A172 (cell line): ENCODE measurements around the gene ABCB8. TPM values are rescaled to one million over a fixed set of nuclear protein-coding genes. Genes with fewer than 3 reads are reported as not detected.
A peak's percentile ranks its signal among the peaks of the same experiment; 100 is the strongest.

Experiments used
- DNase-seq: peaks from one replicate; pipeline ENCODE4 v3.0.0-alpha.2; 2015; ENCODE audit warnings: low spot score
- total RNA-seq: library from RNA; depleted of rRNA; stranded (reverse); fragments of >200 nt; shearing (Covaris generic); gene quantifications from 2 replicates; pipeline ENCODE4 v1.2.3, GENCODE V29; 2014

ABCB8 gene
- total RNA-seq, 1 experiment from 2014 or later = 40.2 TPM

- DNase-seq = no peak
These were observed 29.3 kb downstream of the ABCB8 start, which contains the start of gene CDK5 for GRCh38 chr7:151057506-151057988. CDK5 (minus strand) TSS chr7:151057897; CDS start chr7:151057848, 49 bp downstream.

GRCh38 chr7:151057989-151058780 lies 29.9 kb downstream of the ABCB8 start:
- peak; percentile 98 for DNase-seq

DNA sequence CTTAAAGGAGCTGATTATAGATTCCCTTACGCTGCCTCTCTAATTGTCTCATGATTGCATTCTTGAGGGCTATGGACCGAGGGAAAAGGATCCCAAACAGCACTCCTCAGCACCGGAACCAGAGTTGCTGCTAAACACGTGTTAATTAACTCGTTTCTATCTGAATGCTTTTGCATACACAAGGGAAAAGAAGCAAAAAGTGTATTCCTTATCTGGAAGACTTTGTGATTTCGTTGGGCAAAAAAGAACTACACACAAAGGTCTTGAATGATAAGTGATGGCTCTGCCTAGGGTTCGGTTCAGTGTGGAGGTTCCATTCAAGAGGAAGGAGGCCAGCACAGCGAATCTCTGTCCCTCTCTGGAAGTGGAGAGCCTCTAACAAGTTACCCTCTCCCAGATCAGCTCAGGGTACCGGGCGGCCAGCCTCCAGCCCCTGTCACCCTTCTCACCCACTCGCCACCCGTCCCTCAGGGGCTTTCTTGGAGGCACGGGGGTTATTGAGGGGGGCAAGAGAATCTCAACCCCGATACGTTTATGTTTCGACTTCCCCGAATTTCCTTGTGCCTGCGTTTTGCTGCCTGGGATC lies 30.6 kb downstream of the ABCB8 start:
- no peak for DNase-seq

DNA sequence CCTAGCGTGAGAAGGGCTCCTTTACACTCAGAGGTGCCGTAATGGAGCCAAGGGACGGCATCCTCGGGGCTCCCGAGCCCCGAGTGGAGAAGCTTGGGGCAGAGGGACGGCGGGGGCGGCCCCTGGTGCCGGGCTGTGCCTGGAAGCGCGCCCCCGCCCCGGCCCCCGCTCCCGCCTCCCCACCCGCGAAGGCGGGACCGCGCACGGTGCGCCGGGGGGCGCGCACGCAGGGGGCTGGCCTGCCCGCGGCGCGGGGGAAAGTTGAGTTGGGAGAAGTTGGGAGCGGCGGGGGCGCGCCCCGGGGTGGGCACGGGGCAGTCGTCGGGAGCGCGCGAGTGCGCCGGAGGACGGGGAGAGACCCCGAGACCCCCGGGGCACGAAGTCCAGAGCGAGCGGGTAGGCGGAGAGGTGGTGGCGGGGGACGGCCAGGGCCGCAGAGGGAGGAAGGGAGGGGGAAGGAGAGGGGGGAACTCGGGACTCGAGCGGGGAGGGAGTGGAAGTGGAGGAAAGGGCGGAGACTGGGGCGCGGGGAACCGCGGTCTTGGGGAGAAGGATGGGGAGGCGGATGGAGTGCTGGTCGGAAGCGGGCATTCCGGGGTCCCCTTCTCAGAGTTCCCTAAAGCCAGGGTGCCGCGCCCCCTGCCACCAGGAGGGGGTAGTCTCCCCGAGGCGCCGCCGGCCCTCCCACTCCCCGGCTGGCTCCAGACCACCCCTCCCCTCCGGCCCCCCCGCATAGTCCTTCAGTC lies 31.3 kb downstream of the ABCB8 start, which contains the start of gene SLC4A2:
Gene SLC4A2 (plus strand): TSS at position 223 of the 746 bp plus-strand sequence. CDS start 2,399 bp downstream, outside the sequence.
- DNase-seq = peak; percentile 66

GRCh38 chr7:151060113-151060415 lies 31.8 kb downstream of the ABCB8 start:
- no peak for DNase-seq

DNA sequence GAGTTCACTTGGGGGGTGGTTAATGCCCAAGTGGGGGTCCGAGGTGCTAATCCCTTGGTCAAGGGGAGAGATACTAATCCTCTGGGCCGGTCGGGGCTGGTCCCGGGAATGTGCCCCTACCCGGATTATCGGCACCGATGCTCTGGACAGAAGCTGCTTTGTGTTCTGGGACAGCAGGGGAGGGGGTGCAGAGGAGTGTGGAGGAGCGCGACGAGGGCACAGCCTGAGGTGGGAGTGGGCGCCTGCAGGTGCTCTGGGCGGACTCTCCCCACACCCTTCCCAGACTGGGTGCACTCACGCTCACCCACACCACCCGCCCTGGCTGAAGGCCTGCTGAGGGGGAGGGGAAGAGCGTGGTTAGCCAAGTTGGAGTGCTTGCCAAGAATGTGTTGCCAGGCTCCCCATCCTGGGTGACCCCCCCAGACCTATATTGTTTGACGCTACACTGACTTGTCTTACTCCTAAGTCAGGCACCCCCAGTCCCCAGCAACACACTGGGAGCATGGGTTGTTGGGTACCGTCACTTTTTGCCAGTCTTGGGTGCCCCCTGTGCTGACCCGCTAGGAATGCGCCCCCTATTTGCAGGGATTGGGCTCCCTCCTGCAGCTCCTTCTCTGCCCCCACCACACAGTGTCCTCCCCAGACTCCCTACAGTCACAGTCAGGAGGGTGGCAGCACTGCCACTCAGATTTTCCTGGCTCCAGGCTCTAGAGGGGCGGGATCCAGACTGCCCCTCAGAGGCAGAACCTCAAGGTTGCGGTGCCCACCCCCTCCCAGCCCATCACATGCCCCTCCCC lies 32.4 kb downstream of the ABCB8 start:
- peak; percentile 82 for DNase-seq

DNA sequence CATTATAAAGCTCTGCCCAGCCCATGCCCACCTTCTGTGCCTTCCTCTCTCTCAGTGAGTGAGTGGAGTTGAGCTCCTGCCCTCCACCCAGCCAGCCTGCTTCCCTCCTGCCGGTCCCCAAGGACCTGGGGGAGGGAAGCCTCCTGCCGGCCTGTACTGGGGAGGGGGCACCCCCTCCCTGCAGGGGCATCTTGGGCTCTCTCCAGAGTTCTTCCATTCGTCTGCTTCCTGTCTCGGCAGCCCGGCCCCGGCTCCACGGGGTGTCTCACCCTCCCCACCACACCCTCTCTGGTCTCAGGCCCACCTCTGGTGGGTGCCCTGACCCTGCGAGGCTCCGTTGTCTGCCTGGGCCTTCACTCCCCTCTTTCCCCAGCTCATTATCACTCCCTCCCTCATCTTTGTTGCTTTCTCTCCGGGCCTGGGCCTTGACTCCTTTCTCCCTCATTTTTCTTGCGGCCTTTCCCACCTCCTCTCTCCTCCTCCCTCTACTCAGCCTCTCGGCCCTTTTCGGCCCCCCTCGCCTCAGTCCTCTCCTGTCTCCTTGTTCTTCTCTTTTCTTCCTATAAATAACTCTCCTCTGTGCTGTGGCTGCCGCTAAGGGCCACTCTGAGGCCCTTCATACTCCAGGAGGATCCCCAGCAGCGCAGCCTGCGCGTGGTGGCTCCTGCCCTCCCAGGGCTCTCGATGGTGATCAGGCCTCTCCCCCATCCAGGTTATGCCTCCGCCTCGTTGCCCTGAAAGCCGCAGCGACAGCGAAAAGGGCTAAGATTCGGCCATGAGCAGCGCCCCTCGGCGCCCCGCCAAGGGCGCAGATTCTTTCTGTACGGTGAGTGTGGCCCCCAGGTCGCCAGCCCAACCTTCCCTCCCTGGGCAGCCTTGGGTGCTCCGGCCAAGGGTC lies 33.2 kb downstream of the ABCB8 start:
- DNase-seq = no peak

GRCh38 chr7:151062111-151062398 lies 33.8 kb downstream of the ABCB8 start:
- DNase-seq = no peak

DNA sequence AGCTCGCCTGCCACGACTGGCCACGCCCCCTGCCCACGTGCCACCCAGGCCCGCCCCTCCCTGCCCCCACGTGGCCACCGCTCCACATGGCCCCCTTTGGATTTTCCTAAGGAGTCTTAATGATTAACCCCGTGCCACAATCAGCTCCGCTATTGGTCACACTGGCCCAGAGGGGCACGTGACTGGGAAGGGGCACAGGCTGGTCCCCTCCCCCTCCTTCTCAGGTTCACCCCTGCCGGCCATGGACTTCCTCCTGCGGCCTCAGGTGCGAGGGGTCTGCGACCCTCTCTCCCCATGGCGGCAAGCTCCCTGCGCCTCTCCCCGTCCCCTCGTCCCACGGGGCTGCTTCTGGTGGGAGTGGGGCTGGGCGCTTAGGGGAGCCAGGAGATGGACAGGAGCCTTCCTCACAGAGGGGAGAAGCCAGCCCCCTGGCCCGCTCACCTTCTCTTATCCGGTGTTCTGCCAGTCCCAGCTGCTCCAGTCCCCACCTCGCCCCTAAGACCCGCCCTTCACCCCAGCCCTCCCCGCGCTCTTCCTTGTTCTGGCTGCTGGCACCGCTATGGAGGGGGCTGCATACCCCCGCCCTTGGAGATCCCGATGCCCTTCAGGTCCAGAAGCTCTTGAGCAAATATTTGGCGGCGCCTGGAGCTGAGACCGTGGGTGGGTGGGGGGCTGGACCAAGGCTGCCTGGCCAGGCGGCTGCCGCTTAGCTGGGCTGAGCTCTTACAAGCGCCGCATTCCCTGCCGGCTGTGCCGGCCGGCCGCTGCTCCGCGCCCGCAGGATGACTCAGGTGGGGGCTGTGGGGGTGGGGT lies 34.4 kb downstream of the ABCB8 start:
- peak; percentile 49 for DNase-seq

DNA sequence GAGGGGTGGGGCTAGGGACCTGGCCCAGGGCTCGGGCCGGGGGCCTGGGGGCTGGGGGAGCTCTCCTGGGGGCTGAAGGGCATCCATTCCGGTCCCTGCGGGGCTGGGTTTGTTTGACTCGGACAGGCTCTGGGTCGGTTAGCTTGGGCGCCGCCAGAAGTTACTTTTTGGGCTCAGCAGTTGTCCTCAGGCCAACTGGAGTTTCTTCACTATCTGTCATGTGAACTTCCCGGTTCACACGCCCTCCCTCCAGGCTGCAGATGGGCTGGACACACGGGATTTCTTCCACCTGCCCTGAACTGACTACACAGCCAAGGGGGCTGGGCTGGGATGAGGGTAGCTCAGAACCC lies 34.9 kb downstream of the ABCB8 start:
- peak; percentile 62 for DNase-seq

DNA sequence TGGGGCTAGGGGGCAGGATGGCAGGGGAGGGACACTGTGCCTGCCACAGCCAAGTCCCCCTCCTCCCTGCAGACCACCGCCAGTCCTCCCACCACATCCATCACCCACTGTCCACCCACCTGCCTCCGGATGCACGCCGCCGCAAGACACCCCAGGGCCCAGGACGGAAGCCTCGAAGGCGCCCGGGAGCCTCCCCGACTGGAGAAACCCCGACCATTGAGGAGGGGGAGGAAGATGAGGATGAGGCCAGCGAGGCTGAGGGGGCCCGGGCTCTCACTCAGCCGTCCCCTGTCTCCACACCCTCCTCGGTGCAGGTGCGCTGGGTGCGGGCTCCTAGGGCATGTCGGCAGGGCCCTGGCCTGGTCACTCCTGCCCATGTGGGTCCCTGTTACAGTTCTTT lies 36.2 kb downstream of the ABCB8 start:
- no peak for DNase-seq

DNA sequence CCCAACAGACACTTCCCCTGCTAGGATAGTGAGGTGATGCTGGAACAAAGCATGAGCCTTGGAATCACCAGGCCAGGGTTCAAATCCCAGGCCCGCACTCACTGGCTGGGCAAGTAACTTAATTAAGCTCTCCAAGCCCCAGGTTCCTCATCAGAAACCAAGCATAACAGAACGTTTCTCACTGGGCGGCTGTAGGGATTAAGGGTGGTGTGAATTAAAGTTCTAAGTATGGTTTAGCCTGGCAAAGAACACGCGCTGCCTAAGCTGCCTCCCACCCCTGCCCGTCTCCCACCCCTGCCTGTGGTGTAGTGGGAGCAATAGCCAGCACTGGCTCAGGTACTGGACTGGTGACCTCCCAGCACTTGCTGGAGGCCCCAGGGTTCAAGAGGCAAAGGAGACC lies 36.7 kb downstream of the ABCB8 start:
- DNase-seq = no peak

DNA sequence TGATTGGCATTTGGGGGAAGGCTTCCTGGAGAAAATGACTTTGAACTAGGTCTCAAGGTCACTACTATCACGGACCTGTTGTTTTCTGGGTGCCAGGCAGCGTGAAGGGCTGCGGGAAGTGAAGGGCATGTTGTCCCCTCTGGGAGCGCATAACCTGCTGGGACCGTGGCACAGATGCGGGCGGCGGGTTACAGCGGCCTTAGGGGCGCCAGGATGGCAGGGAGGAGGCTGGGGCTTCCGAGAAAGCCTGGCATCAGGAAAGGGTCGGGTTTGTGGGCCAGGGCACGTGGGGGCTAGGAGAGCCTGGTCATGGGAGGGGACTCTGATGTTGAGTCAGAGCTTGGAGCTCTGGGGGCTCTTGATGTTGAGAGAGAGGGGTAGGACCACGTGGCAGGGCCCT lies 37.3 kb downstream of the ABCB8 start:
- no peak for DNase-seq

DNA sequence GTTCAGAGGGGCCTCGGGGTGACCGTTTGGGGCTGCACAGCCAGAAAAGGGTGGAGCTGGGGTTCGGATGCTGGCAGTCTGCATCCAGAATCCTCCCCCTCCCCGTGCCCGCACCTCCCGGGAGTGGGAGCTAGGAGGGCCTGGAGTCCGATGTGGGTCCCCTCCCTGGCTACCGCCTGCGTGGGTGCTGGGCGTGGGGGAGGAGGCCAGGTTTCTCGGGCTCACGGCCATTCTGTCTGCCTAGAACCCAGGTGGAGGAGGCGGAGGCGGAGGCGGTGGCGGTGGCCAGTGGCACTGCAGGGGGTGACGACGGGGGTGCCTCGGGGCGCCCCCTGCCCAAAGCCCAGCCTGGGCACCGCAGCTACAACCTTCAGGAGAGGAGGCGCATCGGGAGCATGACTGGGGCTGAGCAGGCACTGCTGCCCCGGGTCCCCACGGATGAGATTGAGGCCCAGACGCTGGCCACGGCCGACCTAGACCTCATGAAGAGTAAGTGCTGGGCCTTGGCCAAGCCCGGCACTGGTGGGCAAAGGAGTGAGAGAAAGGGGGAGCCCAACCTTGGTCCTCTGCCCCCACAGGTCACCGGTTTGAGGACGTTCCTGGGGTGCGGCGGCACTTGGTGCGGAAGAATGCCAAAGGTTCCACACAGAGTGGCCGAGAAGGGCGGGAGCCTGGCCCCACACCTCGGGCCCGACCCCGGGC lies 38.2 kb downstream of the ABCB8 start:
- no peak for DNase-seq

DNA sequence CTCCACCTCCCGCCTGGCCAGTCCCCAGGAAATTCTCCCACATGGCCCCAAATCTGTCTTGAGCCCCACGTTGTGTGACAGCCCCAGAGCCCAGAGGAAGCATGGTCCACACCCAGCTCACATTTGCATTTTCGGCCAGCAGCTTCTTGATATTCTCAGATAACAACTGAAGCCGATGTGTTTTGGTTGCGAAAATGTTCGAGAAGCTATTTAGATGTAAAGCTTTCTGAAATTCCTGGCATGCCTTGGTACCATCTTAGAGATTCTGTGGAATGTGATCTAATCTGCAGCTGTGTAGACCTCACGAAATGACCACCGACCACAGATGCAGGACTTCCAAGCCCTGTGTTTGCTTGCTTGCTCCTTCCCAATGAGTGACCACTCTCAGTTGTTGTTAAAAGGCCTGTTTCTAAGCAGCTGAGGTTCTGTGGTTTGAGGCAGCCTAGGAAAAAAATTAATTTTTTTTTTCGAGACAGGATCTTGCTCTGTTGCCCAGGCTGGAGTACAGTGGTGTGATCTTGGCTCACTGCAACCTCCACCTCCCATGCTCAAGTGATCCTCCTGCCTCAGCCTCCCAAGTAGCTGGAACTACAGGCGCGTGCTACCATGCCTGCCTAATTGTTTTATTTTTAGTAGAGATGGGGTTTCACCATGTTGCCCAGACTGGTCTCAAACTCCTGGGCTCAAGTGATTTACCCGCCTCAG lies 40.0 kb downstream of the ABCB8 start:
- peak; percentile 72 for DNase-seq

GRCh38 chr7:151069841-151070573 lies 41.8 kb downstream of the ABCB8 start:
- DNase-seq = no peak

GRCh38 chr7:151070574-151070960 lies 42.3 kb downstream of the ABCB8 start:
- no peak for DNase-seq
